ENCODE data around the gene SLC39A12. TPM values are rescaled to one million over a fixed set of nuclear protein-coding genes. Genes with fewer than 3 reads are reported as not detected.
"Not testable (repeated sequence)": the region's sequence is repeated elsewhere in the genome, so short reads cannot be mapped to it uniquely, and the experiment has no call there.

SLC39A12 gene
- total and polyA plus RNA-seq, 2 of the 13 experiments (the other 11 are each of a cell fraction or from before 2014, with no cell fraction given): not detected

- no peak for TF ChIP-seq ZNF337 (CRISPR knock-in tag; IDR thresholded peaks at IDR 0.05; ENCODE audit: borderline replicate concordance, low read depth)
These were observed 992 bp upstream of the SLC39A12 start (continued) for GRCh38 chr10:17950726-17951125.

DNA sequence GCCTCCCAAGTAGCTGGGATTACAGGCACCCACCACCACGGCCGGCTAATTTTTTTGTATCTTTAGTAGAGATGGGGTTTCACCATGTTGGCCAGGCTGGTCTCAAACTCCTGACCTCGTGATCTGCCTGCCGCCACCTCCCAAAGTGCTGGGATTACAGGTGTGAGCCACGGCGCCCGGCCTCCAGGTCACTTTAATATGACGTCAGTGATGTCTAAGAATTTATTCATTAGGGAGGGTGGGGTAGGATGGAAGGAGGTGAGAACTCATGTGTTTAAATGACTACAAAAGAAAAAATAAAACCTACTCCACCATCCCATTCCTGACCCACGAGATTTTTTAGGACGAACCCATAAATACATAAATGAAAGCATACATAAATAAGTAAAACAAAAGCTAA, 2.7 kb downstream of the SLC39A12 start:
- H3K4me3 ChIP-seq (replicated peaks in 1 of 3; ENCODE audit: insufficient read depth in 1 of 3, low read depth in 2 of 3, low read length in 3 of 3); H3K4me1 ChIP-seq (ENCODE audit: insufficient read depth, low read length); H3K36me3 ChIP-seq (replicated peaks in 1 of 2; ENCODE audit: control insufficient read depth in 1 of 2, insufficient read depth in 2 of 2, low read length in 2 of 2); H2AFZ ChIP-seq (ENCODE audit: low read length); CTCF ChIA-PET (ENCODE audit: low intra/inter-chr PET ratio, low total read pairs); intact Hi-C loops (cut with micrococcal nuclease; ENCODE audit: unreplicated experiment); DNase-seq (ENCODE audit: low spot score); ATAC-seq; H3K27ac ChIP-seq (ENCODE audit: extremely low read length, insufficient read depth, low read length); H3K9me3 ChIP-seq (ENCODE audit: low read length); H3K9ac ChIP-seq (ENCODE audit: insufficient read depth, low read depth, low read length); in situ Hi-C loops (cut with HindIII; ENCODE audit: extremely low pct_ligation_motif_present, low pct_unique_long_range_greater_than_20kb); H3K79me2 ChIP-seq (ENCODE audit: insufficient read depth, low read length); H3K4me2 ChIP-seq (ENCODE audit: low read depth, low read length); BruUV-seq (replicated peaks); POLR2A ChIA-PET; FAIRE-seq; H4K20me1 ChIP-seq (ENCODE audit: insufficient read depth, low read length); TF ChIP-seq ATF7, CREB1 (CRISPR knock-in tag; IDR thresholded peaks at IDR 0.05): not testable (repeated sequence)
- peak; percentile 86 for TF ChIP-seq ATF7 (IDR thresholded peaks at IDR 0.05)
- TF ChIP-seq CREB1 (IDR thresholded peaks at IDR 0.05): peak; percentile 84
- WGBS (ENCODE audit: low lambda C conversion rate): 19% methylated on average over 10 of the region's 10 CpGs
- peaks cover 0 to 18% of the 10 kb centered on the region in 2 experiments; a peak in 3 of 5 replicates for H3K27me3 ChIP-seq (ENCODE audit: control insufficient read depth in 1 of 2, insufficient read depth in 2 of 2, low read length in 2 of 2)

- intact Hi-C loops (cut with micrococcal nuclease; ENCODE audit: unreplicated experiment): no loop called here
- H3K9me3 ChIP-seq (ENCODE audit: low read length): no peaks in the 10 kb centered on the region
- H3K27me3 ChIP-seq (ENCODE audit: control insufficient read depth in 1 of 2, insufficient read depth in 2 of 2, low read length in 2 of 2): peaks cover 0 to 18% of the 10 kb centered on the region in 2 experiments; a peak in 3 of 5 replicates
- ChIA-PET CTCF (ENCODE audit: low intra/inter-chr PET ratio, low total read pairs) (no interaction called here), POLR2A (no interaction called here)
- in situ Hi-C loops (cut with HindIII; ENCODE audit: extremely low pct_ligation_motif_present, low pct_unique_long_range_greater_than_20kb): no loop called here
- WGBS (ENCODE audit: low lambda C conversion rate): 0% methylated on average over 2 of the region's 2 CpGs
- no peak overlapping the region for H3K4me2 ChIP-seq (ENCODE audit: low read depth, low read length)
- H4K20me1 ChIP-seq (ENCODE audit: insufficient read depth, low read length): no peaks in the 10 kb centered on the region
- BruUV-seq (replicated peaks): no TSS peak
- no peaks in the 10 kb centered on the region for H3K79me2 ChIP-seq (ENCODE audit: insufficient read depth, low read length)
- DNase-seq (ENCODE audit: low spot score) (no peak), FAIRE-seq (no peak), ATAC-seq (no peak)
- no peaks in the 10 kb centered on the region for H3K4me1 ChIP-seq (ENCODE audit: insufficient read depth, low read length)
- no peaks in the 10 kb centered on the region for H3K36me3 ChIP-seq (replicated peaks in 1 of 2; ENCODE audit: control insufficient read depth in 1 of 2, insufficient read depth in 2 of 2, low read length in 2 of 2)
- no peak overlapping the region for H3K4me3 ChIP-seq (replicated peaks in 1 of 3; ENCODE audit: insufficient read depth in 1 of 3, low read depth in 2 of 3, low read length in 3 of 3)
- H3K27ac ChIP-seq (ENCODE audit: extremely low read length, insufficient read depth, low read length): no peak overlapping the region
- H3K9ac ChIP-seq (ENCODE audit: insufficient read depth, low read depth, low read length): no peak overlapping the region
- no peak overlapping the region for H2AFZ ChIP-seq (ENCODE audit: low read length)
- TF ChIP-seq, protein P1, sequence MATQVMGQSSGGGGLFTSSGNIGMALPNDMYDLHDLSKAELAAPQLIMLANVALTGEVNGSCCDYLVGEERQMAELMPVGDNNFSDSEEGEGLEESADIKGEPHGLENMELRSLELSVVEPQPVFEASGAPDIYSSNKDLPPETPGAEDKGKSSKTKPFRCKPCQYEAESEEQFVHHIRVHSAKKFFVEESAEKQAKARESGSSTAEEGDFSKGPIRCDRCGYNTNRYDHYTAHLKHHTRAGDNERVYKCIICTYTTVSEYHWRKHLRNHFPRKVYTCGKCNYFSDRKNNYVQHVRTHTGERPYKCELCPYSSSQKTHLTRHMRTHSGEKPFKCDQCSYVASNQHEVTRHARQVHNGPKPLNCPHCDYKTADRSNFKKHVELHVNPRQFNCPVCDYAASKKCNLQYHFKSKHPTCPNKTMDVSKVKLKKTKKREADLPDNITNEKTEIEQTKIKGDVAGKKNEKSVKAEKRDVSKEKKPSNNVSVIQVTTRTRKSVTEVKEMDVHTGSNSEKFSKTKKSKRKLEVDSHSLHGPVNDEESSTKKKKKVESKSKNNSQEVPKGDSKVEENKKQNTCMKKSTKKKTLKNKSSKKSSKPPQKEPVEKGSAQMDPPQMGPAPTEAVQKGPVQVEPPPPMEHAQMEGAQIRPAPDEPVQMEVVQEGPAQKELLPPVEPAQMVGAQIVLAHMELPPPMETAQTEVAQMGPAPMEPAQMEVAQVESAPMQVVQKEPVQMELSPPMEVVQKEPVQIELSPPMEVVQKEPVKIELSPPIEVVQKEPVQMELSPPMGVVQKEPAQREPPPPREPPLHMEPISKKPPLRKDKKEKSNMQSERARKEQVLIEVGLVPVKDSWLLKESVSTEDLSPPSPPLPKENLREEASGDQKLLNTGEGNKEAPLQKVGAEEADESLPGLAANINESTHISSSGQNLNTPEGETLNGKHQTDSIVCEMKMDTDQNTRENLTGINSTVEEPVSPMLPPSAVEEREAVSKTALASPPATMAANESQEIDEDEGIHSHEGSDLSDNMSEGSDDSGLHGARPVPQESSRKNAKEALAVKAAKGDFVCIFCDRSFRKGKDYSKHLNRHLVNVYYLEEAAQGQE (IDR thresholded peaks at IDR 0.05; ENCODE audit: borderline replicate concordance in 1 of 2, low read depth in 1 of 2, low read length in 2 of 2): no peak
- TF ChIP-seq RNF2 (conservative IDR thresholded peaks at IDR 0.05; ENCODE audit: low read depth) (no peak), DRAP1 (CRISPR knock-in tag; IDR thresholded peaks at IDR 0.05) (no peak), THAP9 (CRISPR knock-in tag; IDR thresholded peaks at IDR 0.05; ENCODE audit: borderline replicate concordance) (no peak), HDAC1 (CRISPR knock-in tag; IDR thresholded peaks at IDR 0.05) (no peak), RXRB (CRISPR knock-in tag; IDR thresholded peaks at IDR 0.05; ENCODE audit: borderline replicate concordance) (no peak)
These were observed 3.1 kb downstream of the SLC39A12 start for GRCh38 chr10:17954861-17955260.

All from HepG2 (cell line).